NCI-H2107 treated with DMSO at 0.1 percent for 48 hours (cell line): ENCODE measurements around the gene ARHGEF6.
A peak's percentile ranks its signal among the peaks of the same experiment; 100 is the strongest.
"Not testable (repeated sequence)": the region's sequence is repeated elsewhere in the genome, so short reads cannot be mapped to it uniquely, and the experiment has no call there.

ENCODE experiments used
- DNase-seq: peaks from one replicate; lab custom pipeline; 2025; ENCODE audit not compliant: unreplicated experiment; lab: John Stamatoyannopoulos, UW

The ARHGEF6 gene

DNA sequence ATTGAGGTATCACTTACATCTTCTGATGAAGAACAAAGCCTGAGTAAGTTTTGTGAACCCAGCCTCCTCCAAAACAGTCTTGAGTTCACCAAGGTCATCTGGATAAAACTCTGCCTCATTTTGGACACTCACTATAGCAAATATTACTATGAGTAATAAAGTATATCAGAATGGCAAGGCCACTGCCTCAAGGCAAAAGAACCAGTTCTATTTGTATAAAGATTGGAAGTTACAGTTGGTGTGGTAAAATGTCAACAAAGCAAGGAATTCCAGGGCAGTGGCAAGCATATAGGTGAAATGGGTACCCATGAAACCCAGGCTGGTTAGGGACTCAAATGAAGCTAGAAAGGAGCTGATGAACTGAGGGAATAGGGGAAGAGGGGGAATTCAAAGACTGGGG lies 2.4 kb upstream of the ARHGEF6 start:
- DNase-seq: no peak

GRCh38 chrX:136781180-136781797 lies 557 bp upstream of the ARHGEF6 start:
- peak; percentile 29 for DNase-seq

- DNase-seq: no peak
These were observed 491 bp downstream of the ARHGEF6 start for GRCh38 chrX:136780241-136780640.

DNA sequence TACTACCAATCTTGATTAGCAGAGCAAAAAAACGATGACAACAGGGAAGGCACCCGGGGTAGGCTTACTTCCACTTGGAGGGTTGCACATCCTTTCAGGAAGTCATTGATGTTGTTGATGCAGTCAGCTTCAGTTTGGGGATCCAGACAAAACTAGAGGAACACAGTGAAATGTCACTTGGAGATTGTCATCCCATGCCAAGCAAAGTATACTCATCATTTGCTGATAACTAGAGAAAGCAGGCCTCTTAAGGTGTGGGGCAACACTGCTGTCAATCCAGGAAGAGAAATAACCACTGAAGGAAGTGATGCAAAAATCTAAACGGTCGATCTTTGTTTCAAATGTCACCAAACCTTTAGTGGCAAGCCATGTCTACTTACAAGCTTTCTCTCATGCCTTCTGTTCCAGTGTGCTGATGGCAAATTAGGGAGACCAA lies 1.4 kb downstream of the ARHGEF6 start:
- DNase-seq: no peak

DNA sequence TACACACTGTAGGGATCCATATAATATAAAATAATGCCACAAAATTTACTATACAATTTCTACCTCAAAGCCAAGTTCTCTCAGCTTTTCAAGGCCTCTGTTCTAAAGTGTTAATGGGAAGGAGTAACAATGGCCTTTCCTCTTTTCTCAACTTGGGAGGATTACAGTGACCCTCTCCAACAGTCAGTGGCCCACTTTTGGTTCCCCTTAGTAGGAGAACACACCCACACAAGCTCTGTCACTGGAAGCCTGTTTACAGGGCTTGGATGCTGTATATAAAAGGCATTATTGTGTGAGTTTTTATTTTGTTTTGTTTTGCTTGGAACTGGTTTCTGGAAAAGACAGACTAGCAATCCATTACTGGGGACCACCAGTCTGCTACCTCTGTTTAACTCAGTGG lies 1.8 kb downstream of the ARHGEF6 start:
- DNase-seq: no peak

GRCh38 chrX:136778020-136778419 lies 2.7 kb downstream of the ARHGEF6 start:
- no peak for DNase-seq

- DNase-seq: no peak
These were observed 7.1 kb downstream of the ARHGEF6 start for GRCh38 chrX:136773648-136774047.

DNA sequence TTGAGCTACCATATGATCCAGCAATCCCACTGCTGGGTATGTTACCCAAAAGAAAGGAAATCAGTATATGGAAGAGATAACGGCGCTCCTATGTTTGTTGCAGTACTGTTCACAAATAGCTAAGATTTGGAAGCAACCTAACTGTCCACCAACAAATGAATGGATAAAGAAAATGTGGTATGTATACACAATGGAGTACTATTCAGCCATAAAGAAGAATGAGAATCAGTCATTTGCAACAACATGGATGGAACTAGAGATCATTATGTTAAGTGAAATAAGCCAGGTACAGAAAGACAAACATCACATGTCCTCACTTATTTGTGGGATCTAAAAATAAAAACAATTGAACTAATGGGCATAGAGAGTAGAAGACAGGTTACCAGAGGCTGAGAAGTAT lies 8.9 kb downstream of the ARHGEF6 start:
- not testable (repeated sequence) for DNase-seq

DNA sequence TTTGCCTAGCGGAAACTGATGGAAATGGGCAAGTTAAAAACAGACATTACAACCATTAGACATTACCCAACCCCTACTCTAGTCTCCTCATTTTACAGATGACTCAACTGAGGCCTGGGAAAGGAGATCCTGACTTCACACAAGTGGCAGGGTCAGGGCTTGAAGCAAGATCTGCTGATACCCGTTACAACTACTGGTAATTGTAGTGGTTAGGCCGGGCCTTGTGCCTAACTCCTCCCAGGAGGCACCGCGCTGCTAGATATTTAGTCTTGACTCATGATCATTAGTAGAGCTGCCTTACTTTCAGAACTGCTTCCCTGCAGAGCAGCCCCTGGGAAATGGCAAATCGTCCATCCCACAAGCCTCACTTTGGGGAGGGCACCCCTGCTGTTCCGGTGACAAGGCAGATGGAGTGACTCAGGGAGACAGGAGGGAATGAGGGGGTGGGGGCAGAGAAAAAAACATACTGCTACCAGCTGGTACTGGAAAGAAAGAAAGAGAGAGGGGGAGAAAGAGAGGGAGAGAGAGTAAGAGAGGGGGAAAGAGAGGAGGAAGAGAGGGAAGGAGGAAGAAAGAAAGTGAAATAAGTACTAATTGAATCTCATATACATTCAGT lies 12.2 kb downstream of the ARHGEF6 start:
- peak; percentile 90 for DNase-seq

DNA sequence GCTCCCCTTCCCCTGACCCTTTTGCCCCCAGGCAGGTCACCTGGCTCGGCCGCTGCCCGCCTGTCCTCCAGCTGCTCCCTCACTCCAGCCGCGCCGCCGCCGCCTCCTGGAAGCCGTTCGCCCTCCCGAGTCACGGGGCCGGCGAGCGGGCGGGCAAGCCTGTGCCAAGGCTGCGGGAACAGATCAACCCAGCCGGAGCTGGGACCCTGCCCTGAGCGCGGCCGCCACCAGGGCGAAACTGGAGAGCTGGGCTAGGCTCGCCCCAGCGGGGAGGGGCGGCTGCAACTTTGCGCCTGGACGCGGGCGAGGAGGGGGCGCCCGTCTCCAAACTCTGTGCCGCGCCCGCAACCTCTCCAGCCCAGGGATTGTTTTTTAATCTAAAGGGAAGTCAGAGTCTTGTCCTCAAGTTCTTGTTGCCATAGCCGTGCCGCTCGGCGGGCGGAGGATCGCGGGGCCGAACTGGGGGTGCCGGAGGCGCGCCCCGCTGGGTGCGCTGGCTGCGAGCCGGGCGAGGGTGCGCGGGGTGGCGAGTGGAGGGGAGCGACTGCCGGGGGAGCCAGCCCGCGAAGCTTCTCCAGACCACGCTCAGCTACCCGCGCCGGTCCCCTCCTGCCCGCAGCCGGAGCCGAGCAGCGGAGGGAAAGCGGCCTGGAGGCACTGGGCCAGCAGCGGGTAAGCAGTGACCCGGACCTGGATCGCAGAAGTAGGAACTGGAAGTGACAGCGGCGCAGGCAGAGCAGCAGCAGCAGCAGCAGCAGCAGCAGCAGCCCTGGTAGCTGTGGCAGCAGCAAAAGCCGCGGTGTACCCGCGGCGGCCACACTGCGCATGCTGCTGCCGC lies 13.4 kb downstream of the ARHGEF6 start:
- DNase-seq: peak; percentile 63

- no peak for DNase-seq
These were observed 14.0 kb downstream of the ARHGEF6 start for GRCh38 chrX:136766785-136767103.

- peak; percentile 57 for DNase-seq
These were observed 14.8 kb downstream of the ARHGEF6 start for GRCh38 chrX:136765821-136766356.

DNA sequence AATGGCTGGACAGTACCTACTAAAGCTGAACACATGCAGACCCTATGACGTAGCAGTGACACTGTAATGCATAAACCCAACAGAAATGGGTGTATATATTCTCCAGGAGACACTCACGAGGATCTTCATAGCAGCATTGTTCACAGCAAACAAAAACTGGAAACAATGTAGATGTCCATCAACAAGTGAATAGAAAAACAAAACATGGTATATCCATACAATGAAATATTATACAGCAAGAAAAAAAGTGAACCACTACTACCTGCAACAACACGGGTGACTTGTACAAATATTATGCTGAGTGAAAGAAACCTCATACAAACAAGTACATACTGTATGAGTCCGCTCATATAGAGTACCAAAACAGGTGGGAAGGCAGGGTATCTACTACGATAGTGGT lies 16.5 kb downstream of the ARHGEF6 start:
- DNase-seq: no peak

- DNase-seq: no peak
These were observed 17.8 kb downstream of the ARHGEF6 start for GRCh38 chrX:136762820-136763452.

- DNase-seq: no peak
These were observed 19.3 kb downstream of the ARHGEF6 start for GRCh38 chrX:136761421-136761820.

- no peak for DNase-seq
These were observed 20.8 kb downstream of the ARHGEF6 start for GRCh38 chrX:136759968-136760367.

DNA sequence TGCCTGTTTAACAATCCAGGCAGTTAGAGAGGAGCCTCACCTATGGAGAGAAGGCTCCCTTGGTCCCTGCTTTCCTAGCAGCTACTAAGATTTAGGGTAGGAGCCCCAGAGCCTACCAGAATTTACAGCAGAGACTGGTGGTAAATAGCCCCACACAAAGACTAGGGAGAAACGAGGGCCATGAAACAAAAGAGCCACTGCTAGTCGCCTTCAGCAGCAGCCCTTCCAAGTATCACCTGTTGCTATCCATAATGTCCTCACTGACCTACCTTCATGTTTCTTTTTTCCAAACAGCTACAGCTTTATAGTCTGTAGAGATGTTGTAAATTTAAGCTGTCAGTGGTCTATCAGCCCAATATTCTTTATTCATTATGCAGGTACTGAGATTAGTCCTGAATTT lies 25.3 kb downstream of the ARHGEF6 start:
- peak; percentile 55 for DNase-seq

DNA sequence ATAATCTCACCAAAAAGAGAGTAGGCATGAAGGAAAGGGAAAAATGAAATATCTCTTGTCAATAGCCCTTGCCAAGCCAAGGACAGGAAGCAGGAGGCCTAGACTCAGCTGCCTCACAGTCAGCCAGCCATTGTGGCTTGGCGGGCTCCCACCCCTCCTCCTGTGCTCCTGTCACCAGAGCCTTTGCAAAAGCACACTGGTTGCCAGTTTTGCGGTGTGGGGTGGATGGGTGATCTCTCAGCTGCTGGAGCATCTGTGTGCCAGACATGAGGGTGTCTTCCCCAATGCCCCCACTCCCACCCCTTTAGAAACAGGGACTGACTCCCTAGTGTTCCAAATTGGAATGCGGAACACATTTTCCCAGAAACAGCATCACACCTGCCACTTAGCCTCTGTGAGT lies 26.1 kb downstream of the ARHGEF6 start:
- DNase-seq: peak; percentile 89

DNA sequence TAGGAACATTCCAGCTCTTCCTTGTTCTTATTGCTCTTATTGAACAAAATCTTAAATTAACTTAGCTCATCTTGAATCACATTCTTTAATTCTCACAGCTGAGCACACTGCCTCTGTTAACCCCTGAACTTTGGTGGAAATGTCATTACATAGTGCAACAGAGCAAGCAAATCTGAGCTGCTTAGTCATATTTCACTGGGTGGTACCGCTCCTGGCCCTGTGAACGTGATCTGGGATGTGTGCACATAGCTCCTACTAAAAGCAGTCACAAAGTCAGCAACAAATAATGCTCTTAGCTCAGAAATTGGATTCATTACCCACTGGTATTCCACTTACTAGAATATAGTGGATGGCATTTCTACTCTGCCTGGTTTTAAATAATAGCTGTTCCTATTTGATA lies 27.9 kb downstream of the ARHGEF6 start:
- no peak for DNase-seq

- no peak for DNase-seq
These were observed 28.4 kb downstream of the ARHGEF6 start for GRCh38 chrX:136752346-136752745.

GRCh38 chrX:136750364-136750763 lies 30.4 kb downstream of the ARHGEF6 start:
- no peak for DNase-seq
